Measurements from ENCODE around the gene RAB3GAP2.

GRCh38 chr1:220121791-220122530 is 150.3 kb downstream of the RAB3GAP2 start:
- TF ChIP-seq CTCF (conservative IDR thresholded peaks at IDR 0.05), result no peak
- no peak for TF ChIP-seq ZFX (IDR thresholded peaks at IDR 0.05)
